HG02571 (cell line): ENCODE data around the gene CBLN1.

ENCODE experiments used
- ATAC-seq: cut with Tn5 transposase; IDR thresholded peaks from one replicate; pipeline ENCODE4 v1.9.1; 2021; ENCODE audit warnings: mild to moderate bottlenecking, moderate library complexity; ENCODE audit not compliant: unreplicated experiment

The CBLN1 gene

DNA sequence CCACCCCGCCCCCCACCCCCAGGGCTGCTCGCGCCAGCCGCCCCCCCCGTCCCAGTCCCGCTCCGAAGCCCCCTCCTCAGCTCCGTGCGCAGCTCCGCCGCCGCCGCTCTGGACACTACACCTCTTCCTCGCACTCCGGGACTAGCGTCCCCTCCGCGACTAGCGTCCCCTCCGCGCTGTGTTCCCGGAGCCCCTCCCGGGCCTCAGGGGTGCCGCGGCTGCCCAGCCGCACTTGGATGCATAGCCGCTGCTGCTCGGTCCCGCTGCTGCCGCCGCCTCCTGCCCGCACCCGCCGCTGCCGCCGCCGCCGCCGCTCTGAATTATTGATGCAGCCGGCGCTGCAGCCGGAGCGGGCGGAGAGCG is at the start of gene CBLN1:
Gene CBLN1, minus strand, starts transcription at position 359 of the 363 bp plus-strand sequence. CDS start 373 bp downstream, outside the sequence.
- ATAC-seq, result no peak

DNA sequence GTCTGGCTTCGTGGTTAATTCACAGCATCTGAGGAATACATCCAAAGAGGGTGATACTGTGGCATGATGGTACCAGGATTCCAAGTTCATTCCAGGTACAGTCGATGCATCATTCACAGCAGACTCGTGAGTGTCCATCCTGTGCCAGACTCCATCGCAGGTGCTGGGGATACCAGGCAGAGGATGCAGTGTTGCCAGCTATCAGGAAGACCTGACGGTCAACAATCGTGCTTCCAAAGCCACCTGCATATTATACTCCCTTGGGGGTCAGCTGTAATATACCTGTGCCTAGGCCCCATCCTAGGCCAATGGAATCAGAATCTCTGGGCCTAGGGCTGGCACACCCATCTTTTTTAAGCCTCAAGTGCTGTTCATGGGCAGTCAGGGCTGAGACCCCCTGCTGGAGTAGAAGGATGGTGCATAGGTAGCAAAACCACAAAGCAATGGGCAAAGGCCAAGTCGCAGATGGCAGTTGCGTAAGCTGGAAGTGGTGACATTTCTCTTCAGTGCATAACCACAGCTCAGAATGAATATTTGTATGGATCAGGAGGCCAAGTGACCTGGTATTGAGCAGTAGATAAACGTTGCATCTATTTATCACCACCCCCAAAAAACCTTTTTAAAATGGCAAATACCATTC is 49.0 kb upstream of the CBLN1 start:
- no peak for ATAC-seq

DNA sequence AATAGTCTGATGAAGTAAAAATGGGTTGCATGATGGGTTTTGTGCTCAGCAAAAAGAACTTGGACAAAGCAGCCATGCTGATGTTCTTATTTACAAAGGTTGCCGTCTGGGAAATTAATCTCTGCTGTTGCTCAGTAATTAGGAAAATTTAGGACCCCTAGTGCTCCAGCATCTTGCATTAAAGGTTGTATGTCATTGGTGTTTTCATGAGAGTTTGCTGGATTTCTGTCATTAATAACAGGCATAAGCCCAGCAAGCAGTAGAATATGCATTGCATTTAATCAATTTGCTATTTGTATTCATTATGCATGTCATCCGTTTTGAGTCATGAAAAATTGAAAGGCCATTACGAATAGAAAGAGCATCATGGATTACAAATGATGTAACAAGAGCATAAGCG is 46.7 kb upstream of the CBLN1 start:
- no peak for ATAC-seq

DNA sequence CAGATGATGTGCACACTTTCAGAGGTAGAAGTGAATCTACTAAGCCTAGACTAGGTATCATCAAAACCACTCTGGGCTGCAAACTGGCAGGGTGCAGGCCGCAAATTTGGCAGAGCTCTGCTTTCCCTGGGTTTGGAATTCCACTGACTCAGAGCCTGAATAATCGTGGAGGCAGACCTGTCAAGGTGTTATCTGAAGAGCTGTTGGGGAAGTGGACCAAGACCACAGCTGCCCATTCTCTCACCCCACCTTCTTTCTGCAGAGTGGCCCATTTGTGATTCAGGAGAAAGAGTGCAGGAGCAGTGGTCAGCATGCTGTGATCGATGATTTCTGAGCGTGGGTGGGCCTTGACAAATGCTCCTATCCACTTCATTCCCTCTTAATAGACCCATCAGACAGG is 45.8 kb upstream of the CBLN1 start:
- no peak for ATAC-seq

DNA sequence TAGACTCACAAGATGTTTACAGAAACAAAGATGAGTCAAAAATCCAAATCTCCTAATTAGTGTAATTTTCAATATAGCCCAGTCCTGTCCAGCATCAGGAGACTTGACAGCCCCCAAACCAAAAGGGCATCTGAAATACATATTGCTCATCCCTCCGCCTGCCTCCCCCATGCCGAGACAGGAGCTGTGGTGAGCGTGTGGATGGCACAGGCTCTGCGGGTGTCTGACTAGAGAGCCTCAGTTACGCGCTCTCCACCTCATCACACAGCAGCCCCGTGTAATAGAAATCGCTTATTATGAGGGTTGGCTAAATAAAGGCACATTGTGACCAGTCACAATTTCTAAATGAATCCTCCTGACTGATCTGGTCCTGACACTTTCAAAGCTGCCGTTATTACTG is 43.1 kb upstream of the CBLN1 start:
- no peak for ATAC-seq

DNA sequence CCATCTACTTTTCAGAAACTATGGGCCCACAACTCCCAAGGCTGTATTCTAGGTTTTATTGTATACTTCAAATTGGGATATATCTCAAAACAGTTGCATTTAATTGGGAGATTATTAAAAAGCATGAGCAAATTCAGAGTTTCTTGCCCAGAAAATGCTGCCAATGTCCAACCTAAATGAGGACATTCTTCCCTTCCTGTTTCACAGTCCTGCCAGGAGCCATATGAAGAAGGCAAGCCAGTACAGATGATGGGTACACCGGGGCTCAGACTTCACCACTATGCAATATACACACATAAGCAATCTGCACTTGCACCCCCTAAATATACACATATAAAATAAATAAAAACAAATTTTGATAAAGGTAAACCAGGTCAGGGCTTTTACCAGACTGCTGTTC is 34.0 kb upstream of the CBLN1 start:
- ATAC-seq, result no peak

DNA sequence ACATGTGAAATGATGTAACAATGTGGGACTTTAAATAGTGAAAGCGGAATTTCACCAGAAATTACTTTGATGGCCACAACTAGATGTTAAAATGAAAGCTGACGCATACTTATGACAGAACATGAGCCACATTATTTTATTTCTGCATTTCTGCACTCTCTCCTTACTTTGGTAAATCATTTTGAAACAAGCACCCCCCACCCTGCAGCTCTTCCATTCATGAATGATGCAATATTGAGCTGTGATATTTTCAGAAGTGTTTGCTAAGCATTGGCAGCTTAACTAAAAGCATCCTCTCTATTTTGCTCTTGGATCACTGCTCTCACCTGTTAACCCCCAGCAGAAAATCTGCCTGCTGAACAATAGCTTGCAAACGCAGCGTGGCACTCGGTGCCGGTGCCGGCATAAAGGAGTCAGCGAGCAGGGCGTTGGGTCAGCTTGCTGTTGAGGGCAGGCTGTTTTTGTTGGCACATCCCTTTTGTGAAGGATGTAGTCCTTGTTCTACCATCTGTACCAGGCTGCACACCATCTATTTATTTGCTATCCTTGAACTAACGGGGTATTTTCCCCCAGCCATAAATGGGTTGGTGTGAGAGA is 30.8 kb upstream of the CBLN1 start:
- no peak for ATAC-seq

DNA sequence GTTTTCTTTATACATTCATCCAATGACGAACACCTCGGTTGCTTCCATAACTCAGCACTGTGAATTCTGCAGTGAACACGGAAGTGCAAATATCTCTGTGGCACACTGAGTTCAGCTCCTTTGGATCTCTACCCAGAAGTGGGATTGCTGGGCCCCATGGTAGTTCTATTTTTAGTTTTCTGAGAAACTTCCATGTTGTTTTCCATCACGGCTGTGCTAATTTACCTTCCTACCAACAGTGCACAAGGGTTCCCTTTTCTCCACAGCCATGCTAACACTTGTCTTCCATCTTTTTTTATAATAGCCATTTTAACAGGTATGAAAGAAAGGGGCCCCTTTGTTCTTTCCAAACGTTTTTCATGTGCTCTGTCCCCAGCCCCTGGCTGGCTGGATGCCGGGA is 30.2 kb upstream of the CBLN1 start:
- no peak for ATAC-seq

DNA sequence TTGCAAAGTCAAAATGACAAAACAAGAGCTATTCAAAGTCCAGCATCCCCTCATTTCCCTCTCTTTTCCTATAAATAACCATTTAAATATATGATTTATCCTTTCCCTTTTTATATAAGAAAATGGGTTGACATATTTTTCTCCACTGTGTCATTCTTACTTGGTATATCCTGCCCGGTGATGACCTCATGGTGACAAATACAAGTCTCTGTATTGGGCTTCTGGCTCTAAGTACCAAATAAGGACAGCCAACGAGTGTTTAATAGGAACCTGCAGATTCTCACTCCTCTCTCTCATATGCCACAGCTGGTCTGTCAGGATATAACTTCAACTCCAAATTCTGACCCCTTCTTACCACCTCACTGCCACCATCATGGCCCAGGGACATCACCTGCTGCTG is 25.5 kb upstream of the CBLN1 start:
- ATAC-seq, result no peak

DNA sequence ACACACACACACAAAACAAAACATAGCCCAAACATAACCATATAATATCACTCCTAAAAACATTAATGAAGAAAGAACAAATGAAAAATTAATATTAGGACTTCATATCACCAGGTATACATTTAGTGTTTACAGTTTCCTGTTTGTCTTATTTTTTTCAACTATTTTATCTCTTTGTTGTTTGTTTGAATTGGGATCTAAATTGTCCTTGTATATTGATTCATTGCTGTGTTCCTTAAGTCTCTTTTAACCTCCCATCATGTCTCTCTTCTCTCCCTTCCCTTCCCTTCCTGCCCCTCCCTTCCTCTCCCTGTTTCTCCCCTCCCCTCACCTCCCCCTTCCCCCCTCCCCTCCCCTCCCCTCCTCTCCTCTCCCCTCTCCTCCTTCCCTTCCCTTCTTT is 23.8 kb upstream of the CBLN1 start:
- ATAC-seq, result no peak

DNA sequence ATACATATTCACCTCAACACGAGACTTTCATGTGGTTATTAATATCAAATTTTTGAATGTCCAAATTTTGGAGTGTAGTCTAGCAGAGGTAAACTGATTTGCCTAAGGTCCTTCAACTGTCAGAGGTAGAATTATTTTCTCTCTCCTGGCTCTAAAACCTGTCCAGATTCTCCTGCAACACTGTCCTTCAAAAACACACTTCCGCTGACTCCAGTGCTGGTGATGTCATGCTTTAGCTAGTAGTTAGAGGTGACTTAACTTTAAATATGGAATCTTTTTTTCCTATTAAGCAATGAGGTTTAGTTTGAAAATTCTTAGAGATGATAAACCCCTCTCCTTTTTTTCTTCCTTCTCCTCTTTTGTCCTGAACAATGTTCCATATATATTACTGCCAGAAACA is 10.8 kb upstream of the CBLN1 start:
- ATAC-seq, result no peak

DNA sequence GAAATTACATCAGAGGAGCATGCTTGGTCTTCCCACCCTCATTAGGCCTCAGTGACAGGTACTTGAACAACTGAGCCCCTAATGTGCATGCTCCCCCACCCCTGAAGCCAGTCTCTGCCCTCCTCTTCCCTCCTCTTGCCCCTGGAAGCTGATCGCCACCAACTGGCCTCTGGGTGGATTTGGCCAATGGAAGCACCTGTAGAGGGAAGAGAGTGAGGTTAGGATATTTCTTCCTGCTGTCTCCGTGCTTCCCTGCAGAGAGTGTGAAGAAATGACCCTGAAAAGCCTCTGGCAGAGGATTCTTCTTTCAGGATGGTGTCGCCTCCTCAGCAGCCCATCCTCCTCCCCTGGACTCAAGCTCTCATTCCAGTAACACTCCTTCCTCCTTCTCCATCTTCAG is 5.9 kb upstream of the CBLN1 start:
- no peak for ATAC-seq

DNA sequence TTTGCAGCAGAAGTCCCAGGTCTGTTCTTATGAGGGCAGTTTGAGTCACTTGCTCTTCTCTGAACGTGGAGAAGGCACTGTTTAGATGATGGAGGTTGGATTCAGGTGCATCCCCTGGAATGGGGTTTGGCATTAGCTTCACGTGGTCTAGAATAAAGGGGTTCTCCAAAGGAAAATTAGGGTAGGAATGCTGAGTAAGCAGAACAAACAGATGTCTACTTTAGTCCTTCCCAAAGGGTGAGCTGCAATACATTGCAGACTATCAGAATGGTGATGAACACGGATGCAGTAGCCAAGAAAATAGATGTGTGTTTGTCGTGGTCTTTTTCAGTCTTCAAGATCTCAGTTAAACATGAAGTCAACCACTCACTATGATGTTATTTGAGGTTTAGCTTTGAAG is 3.3 kb upstream of the CBLN1 start:
- ATAC-seq, result no peak

DNA sequence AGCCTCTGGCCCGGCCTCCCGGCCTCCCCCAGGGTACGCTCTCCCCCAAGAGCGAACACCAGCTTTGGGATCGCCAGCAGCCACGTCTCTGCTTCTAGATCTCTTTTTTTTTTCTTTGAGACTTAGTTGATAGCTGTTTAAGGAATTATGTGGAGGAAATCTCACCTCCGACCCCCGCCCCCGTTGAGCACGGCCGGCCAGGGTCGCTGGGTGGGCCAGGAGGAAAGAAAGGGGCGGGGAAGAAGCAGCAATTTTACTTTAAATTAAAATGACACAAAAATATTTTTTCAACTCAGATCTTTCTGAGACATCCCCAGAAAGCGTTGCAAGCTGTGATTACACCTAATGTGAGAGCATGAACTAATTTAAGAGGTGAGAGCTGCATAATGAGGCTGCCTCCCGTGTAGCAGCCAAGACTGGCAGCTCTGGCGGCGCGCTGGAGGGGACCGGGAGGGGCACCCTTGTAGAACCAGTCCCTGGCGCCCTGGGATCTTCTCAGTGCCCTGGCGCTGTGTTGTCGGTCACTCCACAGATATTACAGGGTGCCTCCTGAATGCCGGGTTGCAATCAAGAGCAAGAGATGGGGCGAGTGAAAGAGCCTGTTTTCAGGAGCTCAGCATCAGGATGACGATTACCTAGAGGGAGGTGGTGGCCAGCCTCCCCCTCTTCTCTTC is 1.9 kb upstream of the CBLN1 start:
- no peak for ATAC-seq

DNA sequence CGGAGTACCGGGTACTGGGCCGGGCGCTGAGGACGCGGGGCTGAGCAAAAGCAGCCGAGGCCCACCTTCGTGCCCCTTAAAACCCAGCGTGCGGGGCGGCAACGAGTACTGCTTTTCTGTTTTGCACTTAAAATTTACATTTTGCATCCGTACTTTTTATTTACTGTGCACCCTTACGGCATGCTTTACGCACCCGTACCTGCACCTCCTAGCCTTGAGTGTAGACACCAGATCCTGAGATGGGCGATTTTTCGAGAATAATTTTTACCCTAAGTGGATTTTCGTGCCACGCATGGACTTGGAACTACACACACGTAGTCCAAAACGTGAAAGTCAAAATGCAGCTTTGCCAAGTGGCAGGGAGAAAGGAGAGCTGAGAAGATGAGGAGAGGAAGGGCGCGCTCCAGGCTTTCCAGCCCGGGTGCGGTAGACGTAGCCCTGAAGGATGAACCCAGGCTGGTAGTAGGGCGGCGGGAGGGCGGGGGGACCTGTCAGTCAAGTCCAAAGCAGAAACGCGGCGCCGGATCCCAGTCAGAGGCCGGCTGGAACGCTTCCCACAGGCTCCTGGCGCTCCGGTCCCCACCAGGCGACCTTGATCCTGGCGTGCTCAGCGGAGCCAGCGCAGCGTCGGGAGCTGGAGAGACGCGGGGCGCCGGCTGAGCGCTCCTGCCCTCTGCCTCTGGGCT is 1.2 kb upstream of the CBLN1 start:
- ATAC-seq, result no peak

DNA sequence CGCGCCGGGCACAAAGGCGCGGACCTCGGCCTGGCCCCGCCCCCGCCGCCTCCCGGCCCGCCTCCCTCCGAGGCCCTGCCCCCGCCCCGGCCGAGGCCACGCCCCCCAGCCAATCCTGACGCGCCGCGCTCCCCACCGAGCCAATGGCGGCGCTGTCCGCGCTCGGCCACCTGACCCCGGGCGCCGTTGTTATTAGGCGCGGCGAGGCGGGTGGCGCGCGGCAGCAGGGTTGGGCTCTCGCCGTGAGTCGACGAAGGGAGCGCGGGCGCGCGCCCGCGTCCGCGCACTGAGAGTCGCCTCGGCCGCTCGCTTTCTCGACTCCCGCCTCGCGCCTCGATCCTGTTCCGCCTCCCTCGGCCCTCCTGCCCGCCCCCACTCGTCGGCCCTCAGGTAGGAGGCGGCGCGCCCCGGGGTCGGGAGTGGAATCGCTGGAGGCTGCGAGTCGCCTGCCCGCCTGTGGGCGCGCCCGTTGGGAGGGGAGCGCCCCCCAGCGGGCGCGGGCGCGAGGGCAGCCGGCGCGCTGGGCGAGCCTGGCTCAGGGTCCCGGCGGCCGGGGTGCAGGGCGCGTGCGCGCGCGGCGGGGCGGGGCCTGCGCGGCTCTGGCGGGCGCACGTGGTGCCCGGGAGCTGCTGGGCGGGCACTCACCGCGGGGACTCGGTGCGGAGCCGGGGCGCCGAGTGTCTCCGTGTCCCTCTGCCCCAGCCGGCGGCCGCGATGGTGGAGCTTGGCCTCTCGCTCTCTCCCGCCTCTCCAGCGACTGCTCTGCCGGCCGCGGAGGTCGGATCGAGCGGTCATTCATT is 405 bp upstream of the CBLN1 start:
- peak; percentile 74 for ATAC-seq

DNA sequence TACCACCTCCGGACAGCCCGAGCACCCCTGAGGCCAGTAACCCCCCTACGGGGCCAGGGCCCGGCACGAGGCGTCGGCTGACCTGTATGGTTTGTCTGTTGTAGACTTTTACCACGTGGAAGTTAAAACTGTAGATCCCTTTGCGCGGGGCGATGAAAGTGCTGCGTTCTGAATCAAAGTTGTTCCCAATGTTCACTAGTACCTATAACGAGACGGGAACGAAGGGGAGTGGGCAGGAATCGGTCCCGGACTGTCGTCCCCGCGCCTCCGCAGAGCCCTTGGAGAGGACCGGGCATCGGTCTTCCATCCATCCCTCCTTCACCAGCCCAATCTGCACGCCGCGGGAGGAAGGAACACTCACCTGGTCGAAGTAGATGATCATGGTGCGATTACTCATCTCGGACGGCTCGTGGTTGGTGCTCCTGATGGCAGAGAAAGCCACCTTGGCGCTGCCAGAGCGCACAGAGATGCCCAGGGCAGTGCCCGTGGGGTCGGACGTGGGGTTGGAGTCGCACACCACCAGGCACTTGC is 732 bp downstream of the CBLN1 start:
- no peak for ATAC-seq

DNA sequence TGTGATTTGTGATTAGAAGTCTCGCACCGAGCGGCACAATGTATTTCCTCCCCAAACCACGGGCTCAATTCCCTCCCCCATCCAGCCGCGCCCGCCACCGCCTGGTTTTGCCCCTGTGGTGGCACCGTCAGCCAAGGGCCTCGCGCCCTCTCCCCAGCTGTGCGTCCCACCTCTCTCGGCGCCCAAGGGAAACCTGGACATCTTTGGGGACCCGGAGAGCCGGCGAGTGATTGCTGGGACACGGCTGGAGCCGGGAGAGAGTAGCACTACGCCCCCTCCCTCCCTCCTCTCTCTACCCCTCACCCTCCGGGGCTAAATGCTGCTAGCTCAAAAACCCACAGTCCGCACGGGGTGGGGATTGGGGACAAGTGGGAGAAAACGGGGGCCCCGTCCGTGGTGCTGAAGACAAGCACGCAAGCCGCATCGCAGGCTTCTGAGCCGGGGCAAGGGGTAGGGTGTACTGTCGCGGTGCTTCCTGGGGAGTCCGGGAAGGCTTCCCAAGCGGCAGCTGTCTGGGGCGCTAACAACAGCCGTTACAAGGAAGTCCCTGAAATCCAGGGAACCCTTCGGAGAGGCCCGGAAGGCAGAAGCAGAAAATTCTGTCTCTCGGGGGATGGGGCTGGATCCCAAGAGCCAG is 1.4 kb downstream of the CBLN1 start:
- no peak for ATAC-seq

DNA sequence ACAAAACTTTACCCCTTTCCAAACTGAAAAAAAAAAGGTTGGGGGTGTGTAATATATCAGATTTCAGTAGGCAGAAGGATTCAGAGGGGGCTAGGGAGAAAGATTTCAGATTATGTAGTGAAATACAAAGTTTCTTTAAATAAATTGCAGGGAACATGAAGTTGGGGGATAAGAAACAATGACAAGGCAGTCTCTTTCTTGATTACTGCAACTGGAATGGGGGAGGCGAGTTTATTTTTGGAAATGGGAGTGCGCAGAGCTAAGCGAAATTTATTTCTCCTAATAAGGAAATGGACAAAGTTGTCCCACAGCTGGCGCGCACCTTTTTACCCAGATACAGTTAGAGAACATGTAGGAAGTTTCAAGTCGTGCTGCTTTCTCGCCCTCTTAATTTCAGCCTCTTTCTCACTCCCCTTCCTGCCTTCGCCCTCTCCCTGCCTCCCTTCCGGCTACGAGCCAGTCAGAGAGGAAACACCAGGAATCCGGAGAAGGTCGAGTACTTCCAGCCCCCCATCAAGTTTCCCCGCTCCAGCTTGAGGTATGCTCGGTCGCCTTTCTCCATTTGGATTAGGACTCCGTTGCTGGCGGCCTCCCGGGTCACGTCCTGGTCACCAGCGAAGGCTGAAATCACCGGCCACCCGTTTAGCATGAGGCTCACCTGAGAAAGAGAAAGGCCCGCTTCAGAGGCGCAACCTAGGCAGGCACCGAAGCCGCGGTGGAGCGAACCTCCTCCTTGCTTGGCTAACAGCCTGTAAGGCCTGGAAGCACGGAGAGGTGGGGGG is 2.5 kb downstream of the CBLN1 start:
- no peak for ATAC-seq

DNA sequence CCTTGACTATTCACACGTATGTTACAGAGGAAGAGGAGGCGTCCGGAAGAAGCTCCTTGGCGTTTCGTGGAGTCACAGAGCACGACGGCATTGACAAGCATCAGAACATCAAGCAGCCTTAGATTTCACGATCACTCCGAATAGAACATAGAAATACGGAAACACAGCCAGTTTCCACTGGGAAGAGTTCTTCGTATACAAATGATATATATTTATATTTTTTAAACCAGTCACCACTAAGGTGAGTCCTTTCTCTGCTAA is 3.1 kb downstream of the CBLN1 start:
- ATAC-seq, result no peak
